CD4-positive, alpha-beta T cell treated with Interleukin-1 beta for 1 hour (primary cell): ENCODE measurements around the gene RPL7A.
"Not testable (repeated sequence)": the region's sequence is repeated elsewhere in the genome, so short reads cannot be mapped to it uniquely, and the experiment has no call there.

Source experiments
- DNase-seq, 2 donors: peaks; one replicate each; pipeline ENCODE4 v3.0.0-alpha.2; 2020 to 2022

Gene RPL7A

DNA sequence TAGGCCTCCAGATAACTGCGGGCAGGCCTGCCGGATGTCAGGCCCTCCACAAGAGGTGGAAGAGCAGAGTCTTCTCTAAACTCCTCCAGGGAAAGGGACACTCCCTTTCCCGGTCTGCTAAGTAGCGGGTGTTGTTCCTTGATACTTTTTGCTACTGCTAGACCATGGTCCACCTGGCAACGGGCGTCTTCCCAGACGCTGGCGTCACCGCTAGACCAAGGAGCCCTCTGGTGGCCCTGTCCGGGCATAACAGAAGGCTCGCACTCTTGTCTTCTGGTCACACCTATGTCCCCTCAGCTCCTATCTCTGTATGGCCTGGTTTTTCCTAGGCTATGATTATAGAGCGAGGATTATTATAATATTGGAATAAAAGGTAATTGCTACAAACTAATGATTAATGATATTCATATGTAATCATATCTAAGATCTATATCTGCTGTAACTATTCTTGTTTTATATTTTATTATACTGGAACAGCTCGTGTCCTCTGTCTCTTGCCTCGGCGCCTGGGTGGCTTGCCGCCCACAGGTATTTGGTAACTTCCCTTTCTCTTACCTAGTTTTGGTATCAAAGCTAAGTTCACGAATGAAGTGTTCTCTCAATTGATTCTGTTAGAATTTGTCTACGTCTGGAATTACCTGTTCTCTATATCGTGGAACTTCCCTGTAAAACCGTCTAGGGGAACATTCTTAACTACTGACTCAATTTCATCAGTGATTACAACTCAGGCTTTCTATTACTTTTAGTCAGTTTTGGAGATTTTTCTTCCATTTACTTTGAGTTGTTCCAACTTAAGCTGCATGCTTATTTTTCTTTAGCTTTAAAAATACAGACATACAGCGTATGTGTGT lies 18.5 kb upstream of the RPL7A start:
- DNase-seq, result not testable (repeated sequence)

DNA sequence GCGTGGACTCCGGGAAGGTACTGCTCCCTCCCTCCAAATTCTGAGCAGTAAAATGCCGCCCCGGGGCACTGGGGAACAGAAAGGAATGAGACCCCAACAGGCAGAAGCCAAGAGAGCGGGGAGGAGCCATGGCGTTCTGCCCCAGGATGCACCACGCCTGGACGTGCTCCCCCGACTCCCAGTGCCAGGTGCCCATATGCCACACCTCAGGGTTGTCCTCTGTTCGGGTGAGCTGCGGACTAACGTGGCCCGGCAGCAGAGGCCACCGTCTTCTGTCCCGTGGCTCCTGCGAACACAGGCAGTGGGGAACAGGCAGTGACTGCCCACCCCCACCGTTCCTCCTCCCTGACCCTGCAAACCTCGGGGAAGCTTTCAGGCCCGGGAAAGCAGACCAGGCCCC lies 16.8 kb upstream of the RPL7A start:
- no peak for DNase-seq

DNA sequence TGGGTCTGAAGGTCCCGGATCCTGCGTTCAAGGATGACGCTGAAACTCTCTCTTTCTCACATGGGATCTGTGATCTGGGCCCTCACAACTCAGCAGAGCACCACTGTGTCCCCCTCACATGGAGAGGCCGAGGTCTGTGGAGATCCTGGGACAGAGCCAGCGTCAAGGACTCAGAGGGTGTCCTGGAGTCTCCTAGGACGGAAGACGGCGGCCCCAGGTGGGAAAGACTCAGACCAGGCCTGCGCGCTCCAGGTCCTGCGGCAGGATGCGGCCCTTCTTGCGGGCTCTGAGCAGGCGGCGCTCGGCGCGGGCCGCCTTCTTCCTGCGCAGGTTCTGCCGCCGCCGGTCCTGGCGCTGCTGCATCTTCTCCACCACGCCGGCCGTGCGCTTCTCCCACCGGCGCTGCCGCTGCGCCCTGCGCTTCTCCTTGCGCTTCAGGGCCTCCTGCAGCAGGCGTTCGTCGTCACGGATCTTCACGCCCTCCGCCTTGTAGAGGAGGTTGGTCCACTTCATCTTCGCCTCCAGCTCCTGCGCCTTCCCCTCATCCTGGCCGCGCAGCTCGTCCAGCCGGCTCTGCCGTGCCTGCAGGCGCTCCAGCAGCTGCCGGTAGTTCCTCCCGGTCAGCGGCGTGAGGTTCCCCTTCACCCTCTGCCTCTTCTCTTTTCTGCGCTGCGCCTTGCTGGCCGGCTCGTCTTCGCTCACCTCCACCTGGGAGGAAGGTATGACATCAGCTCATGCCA lies 16.2 kb upstream of the RPL7A start:
- no peak for DNase-seq

DNA sequence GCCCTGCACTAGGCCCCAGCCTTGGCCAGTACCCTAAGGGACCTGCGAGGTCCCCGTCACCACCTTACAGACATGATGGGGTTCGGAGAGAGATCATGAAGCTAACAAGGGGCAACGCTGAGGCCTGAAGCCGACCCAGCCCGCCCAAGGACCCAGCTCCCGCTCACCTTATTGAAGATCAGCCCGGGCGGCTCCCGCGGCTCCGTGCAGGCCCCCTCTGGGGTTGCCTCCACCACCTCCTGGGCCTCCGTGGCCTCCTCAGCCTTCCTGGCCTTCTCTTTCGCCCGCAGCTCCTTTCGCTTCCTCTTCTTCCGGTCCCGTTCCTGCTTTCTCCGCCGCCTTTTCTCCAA lies 15.7 kb upstream of the RPL7A start:
- no peak for DNase-seq

DNA sequence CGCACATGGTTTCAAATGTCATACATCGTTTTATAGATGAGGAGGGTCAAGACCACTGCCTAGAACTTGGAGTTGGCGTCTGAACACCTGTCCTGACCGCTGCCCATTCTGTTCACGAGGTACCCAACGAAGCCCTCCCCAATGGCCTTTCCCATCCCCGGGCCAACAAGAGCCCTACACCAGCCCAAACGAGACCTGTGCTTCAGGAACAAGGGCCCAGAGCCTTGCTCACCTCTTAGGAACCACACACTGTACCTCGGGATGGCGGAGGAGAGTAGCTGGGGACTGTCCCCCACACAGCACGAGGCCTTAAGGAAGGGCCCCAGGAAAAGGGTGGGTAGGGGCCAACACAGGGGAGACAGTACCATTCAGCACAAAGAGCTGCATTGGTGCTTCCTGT lies 15.0 kb upstream of the RPL7A start:
- DNase-seq, result no peak

DNA sequence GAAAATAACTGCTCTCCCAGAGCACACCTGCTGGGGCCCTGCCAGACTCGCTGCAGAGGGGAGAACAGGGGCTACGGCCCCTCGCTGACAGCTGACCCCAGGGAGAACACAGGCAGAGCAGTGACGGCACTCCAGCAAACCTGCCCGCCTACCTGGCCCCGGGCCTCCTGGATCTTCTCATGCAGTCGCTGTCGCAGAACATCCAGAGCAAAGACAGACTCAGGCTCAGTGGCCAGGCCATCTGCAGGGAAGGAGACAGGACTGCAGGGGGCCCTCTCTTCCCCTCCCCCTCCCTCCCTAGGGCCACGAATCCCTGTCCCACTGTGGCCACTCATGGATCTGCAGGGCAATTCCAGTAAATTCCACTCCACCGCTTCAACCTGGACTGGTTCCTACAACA lies 14.5 kb upstream of the RPL7A start:
- DNase-seq, result no peak

DNA sequence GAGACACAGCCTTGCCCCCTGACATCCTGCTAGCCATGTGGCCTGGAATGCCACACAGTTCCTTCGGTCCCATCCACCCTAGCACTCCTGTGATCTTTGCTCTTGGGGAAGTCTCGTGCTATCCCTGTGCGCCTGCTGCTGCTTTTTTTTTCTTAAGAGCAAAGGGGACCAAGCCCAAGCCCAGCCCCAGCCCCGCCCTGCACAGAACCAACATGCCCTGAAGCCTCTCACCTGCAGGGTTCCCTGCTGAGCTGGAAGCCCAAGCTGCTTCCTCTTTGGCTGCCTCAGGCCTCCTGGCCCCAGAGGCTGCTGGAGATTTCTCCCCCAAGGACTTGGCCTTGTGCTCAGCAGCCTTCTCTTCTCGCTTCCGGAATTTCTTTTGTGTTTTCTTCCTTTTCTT lies 13.9 kb upstream of the RPL7A start:
- no peak for DNase-seq

DNA sequence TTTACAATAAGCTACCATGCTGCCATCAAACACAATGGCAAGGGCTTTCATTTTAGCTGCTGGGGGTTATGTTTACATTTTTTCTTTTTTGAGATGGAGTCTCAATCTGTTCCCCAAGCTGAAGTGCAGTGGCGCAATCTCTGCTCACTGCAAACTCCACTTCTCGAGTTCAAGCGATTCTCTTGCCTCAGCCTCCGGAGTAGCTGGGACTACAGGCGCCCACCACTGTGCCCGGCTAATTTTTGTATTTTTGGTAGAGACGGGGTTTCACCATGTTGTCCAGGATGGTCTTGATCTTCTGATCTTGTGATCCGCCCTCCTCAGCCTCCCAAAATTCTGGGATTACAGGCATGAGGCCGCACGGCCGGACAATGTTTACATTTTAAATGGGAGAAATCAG lies 13.1 kb upstream of the RPL7A start:
- DNase-seq, result not testable (repeated sequence)

DNA sequence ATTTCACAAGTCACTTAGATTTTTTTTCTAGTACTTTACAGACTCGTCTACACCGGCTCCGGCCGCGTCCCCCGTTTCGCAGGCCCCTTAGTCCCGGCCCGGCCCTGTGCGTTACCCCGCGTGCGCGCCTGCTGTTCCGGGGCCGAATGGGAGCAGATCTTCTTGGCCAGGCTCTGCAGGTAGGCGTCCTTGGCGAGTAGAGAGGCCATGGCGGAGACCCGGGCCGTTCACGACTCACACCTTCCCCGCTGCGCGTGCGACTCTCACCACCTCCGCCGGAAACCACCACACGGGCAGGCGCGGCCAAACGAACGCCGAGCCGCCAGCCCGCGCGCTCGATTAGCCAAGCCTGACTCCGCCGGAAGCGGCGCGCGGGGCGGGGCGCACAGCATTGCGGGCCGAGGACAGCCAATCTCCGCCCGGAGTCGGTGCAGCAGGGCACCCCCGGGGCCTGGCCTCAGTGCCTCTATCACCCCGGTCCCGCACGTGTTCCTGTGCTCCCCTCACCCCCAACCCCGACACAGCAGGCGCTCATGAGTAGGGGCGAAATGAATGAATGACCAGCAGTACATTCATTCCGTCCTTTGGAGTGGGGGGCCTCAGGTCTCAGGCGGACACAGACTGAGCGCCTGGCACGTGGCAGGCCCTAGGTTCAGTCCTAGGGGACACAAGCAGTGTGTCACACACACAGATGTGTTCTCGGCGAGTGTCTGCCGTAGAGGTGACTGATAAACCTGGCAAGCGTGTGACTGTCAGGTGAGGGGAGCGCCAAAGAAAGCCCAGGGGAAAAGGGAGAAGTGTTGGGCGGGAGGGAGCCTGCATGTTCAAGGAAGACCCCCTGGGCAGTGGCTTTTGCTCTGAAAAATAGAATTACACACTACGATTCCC lies 11.8 kb upstream of the RPL7A start, which contains the start of gene SURF6:
Gene SURF6 (minus strand): TSS at position 265 of the 888 bp plus-strand sequence. CDS start 56 bp downstream, at position 209.
- DNase-seq, result peak; percentile 91 to 94

DNA sequence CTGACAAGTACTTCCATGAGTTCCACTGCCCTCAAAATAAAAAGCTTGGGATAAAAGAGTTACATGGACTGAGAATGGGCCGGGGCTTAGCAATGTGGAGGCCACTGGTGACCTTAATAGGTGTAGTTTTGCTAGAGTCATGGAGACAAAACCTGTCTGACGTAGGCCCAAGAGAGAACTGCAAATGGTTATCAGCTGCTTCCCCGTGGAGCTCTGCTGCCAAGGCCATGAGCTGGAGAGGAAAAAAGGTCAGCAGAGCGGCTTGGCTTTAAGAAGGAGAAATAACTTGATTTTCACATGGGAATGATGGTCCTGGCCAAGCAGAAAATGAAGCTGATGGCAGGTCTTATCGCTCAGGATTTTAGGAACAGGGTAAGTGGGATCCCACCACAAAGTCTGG lies 8.4 kb upstream of the RPL7A start:
- DNase-seq, result no peak

DNA sequence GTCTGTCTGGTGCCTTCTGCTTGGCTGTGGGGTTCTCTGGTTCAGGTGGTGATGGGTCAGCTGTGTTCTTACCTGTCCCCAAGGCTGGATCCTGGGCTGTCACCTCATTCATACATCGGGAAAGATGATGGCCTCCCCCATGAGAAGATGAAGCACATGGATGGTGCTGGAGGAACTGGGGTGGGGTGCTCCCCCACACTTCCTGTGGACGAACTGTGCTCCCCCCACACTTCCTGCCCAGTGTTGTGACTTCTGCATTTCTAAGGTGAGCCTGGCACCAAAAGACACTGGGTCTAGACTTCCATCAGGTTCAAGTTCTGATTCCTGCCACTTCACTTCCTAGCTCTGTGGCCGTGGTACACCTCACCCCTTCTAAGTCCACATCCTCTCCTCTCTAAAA lies 7.8 kb upstream of the RPL7A start:
- no peak for DNase-seq

DNA sequence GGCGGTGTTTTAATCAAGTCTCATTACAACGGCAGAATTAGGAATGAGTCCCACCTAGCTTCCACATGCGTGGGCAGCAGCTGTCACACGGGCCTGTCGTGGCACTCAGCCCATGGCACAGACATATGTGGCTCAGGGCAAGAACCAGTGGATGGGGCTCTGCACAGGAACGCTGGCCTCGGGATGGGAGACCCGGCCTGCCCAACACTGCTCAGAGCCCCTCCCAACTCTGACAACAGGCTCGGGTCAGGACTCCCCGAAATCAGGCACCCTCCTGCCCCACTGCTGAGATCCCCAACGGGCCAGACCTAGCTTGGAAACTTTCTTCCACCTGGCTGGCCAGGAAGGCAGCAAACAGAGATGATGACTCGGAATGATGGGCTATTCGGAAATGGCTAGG lies 7.1 kb upstream of the RPL7A start:
- no peak for DNase-seq

DNA sequence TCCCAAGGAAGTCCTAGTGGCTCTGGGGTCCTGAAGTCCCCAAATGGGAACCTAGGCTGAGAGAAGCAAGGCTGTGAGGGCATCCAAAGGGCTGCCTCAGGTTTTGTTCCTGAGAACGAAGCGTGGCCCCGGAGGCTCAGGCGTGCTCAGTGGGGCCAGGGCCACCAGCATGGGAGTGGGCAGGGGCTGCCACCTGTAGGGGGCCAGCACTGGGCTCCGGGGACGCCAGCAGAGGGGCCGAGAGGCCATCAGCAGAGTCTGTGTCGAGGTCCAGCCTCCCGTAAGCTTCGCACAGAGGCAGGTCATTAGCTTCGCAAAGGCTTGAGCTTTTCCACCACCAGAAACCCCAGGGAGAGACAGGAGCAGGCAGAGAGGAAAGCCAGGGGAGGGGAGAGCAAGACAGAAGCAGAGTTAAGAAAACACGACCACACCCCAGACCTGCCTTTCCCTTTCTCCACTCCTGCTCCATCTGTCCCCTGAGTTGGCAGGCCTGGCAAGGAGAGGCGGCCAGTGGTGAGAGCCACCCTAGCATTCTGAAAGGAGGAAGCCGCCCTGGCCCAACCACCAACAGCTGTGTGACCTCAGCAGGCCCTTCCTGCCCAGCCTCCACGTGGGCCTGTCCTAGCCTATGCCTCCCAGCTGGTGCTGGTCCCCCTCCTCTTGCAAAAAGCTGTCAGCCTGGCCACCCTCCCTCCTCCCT lies 6.5 kb upstream of the RPL7A start:
- DNase-seq, result peak in 1 of 2 donors; percentile 42

DNA sequence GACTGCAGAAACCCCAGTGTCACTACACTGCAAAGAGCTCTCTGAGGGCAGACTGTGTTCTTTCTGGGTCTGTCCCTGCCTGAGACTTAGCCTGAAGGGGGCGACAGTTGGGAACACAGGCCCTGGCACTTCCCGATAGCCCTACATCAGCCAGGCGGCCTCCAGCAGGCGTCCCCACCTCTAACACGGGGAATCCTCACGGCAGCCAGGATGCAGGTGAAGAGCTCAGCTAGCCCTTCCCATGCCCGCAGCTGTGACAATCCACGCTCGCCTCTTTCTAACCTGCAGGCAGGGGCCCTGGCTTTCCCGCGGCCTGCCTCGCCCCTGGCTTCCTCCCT lies 6.0 kb upstream of the RPL7A start:
- no peak for DNase-seq

DNA sequence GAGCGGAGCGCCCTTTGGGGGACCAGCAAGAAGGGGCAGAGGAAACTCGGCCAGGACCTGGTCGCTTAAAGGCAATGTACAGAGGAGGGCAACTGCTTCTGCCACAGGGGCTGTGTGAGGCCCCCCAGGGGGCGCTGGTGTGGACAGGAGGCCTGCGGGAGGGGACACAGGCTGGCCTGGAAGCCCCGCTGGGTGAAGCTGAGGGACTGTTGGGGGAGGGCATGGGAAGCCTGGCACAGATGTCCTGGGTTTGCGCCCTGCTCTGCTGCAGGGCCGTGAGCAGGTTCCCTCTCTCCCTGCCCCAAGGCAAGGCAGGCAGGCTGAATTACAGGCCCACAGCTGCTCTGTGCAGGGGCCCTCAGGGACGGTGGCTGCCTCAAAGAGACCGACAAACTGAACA lies 5.4 kb upstream of the RPL7A start:
- DNase-seq, result no peak

DNA sequence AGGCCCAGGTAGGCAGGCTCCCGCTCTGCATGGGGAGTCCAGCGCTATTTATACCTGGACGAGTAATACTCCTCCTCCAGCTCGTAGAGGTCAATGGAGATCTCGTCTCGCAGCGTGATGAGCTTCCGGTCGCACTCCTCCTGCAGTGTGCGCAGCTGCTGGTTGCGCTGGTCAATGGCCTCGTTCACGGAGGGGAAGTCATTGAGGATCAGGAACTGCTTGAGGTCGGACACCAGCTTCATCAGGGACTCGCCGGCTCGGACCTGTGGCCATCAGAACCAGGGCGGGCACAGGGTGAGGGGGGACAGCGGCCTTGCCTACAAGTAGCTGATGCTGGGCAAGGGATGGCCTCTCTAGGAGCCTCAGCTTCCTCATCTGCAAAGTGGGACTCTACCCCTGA lies 3.9 kb upstream of the RPL7A start:
- DNase-seq, result no peak

DNA sequence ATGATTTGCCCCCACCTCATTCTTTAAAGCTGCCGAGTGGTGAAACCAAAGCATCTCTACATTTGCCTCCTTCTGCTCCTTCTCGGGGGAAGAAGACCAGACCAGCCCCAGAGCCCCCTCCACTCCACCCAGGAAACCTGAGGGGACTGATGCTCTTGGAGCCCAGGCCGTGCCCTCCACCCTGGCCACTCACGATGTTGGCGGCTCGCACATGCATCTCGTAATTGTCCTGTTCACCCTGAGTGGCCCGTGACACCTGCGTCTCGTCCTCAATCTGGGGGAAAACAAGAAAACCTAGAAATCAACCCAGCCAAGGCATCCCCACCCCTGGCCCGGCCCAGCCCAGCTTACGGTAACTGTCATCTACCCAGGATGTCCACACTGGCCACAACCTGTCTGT lies 3.0 kb upstream of the RPL7A start:
- DNase-seq, result no peak

DNA sequence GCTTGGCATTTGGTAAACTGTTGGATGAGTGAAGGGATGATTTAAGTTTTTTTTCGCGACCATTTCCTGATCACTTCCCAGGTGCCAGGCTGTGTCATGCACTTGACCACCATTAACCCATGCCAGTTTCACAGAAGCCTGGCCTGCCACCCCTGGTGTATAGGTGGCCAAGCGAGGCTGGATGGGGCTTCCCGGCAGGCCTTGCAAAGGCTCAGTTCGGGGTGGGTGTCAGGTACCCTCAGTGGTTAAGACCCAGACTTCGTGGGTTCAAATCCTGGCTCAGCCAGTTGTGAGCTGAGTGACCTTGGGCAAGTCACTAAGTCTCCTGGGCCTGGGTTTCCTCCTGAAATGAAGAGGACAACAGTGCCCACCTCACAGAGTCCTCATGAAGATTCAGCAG lies 2.4 kb upstream of the RPL7A start:
- no peak for DNase-seq

DNA sequence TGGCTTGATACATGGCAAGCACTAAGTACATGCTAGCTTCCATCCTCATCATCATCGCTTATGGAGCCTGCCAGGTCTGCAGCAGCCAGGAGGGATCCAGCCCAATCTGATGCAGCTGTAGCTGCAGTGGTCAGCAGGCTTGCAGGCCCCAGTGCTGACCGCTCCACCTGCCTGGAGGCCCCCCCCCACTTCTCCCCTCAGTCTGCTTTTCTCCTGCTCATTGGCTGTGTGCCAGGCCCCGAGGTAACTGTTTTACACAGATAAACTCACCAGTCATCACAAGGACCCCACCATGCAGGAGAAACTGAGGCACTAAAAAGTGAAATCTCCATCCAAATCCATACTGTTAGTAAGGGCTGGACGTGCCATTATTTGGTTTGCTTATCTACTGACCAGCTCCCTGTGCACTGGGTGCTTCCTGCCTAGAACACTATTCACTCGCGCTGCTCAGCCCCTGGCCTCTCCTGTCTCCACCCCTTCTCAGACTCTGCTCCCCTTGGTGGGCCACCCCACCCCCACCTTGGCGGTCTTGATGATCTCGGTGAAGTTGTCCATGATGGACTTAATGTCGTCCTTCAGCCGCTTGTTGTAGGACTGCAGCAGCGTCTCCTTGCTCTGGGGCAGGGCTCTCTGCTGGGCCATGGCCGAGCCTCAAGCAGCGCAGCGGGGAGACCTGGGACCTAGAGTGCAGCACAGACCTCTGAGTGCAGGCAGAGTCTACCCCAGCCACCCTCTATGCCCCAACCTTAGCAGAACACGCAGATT lies 1.8 kb upstream of the RPL7A start:
- DNase-seq, result no peak

DNA sequence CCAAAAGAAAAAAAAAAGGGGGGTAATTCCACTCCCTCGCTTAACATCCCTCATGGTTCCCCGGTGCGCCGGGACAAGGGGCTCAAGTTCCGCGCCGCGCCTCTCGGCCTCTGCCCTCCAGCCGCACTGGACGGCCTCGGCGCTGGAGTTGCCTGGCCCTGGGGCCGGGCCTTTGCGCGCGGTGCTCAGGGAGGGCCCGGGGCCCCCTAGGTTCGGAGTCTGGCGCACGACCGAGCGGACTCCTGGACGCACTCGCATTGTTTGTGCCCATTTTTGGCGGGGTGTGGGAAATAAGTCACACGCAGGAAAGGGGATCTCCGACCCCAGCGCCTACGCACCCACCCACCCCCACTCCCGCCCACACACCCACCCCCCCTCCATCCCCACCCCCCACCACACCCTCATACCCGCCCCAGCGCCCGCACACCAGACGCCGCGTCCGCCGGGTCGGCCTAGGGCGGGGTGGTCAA lies 468 bp upstream of the RPL7A start:
- peak; percentile 61 to 62 for DNase-seq

DNA sequence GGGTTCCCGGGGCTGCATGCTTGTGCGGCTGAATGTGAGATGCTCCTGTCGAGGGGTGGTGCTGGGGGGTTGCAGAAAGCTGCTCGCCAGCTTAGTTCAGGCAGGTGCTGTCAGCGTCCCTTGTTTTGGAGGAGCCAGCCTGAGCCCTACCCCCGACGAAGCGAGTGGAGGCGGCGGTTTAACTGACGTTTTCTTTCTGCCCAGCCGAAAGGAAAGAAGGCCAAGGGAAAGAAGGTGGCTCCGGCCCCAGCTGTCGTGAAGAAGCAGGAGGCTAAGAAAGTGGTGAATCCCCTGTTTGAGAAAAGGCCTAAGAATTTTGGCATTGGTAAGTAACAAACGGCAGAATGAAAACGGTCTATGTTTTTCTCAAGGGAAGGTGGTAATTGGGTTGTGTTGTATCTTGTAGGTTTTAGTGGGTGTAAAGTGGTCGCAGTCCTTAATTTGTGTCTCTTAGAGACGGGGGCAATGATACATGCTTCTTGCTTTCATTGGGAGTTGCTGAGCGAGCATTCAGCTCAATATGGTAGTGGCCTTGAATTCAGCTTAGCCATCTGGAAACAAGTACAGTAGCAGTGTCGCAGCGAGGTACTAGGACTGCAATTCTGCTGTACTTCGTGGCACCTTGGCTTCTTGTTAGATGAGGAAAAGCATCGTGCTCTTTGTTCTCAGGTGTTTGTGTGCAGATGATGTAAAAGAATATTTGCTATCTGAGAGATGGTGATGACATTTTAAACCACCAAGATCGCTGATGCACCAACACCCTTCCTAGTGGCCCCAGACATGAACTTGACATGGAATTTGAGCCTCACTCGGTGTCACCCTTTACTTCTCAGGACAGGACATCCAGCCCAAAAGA lies 928 bp downstream of the RPL7A start:
- DNase-seq, result no peak
